Fibroblast of skin of back (primary cell): Measurements from ENCODE around the gene RIMKLB.
"Not testable (repeated sequence)": the region's sequence is repeated elsewhere in the genome, so short reads cannot be mapped to it uniquely, and the experiment has no call there.

Source experiments
- DNase-seq: peaks from one replicate; pipeline ENCODE4 v3.0.0-alpha.2; 2013

RIMKLB gene

GRCh38 chr12:8820676-8821407 is 123.1 kb downstream of the RIMKLB start:
- DNase-seq = not testable (repeated sequence)

- DNase-seq = no peak
Observed at GRCh38 chr12:8821591-8821990, 123.8 kb downstream of the RIMKLB start.

- DNase-seq = no peak
Observed at GRCh38 chr12:8822298-8822697, 124.5 kb downstream of the RIMKLB start, which contains the start of gene A2ML1. A2ML1 (plus strand) TSS chr12:8822621; CDS start chr12:8822652, 31 bp downstream.

- peak; percentile 19 for DNase-seq
Observed at GRCh38 chr12:8823565-8824300, 125.9 kb downstream of the RIMKLB start.

DNA sequence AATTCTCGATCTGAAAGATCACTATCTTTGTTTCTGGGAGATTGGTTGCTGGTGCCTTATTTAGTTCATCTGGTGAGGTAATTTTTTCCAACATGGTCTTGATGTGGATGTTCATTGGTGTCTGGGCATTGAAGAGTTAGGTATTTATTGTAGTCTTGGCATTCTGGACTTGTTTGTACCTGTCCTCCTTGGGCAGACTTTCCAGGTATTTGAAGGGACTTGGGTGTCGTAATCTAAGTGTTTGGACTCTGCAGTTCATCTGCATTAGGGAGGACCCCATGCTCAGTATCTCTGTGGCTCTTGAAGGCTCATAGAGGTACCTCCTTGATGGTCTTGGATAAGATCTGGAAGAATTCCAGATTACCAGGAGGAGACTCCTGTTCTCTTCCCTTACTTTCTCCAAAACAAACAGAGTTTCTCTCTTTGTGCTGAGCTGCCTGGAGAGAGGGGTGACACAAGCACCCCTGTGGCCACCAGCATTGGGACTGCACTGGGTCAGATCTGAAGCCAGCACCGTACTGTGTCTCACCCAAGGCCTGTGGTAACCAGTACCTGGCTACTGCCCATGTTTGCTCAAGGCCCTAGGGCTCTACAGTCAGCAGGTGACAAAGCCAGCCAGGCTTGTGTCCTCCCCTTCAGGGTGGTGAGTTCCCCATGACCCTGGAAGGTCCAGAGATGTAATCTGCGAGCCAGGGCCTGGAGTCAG is 129.9 kb downstream of the RIMKLB start:
- DNase-seq = no peak

DNA sequence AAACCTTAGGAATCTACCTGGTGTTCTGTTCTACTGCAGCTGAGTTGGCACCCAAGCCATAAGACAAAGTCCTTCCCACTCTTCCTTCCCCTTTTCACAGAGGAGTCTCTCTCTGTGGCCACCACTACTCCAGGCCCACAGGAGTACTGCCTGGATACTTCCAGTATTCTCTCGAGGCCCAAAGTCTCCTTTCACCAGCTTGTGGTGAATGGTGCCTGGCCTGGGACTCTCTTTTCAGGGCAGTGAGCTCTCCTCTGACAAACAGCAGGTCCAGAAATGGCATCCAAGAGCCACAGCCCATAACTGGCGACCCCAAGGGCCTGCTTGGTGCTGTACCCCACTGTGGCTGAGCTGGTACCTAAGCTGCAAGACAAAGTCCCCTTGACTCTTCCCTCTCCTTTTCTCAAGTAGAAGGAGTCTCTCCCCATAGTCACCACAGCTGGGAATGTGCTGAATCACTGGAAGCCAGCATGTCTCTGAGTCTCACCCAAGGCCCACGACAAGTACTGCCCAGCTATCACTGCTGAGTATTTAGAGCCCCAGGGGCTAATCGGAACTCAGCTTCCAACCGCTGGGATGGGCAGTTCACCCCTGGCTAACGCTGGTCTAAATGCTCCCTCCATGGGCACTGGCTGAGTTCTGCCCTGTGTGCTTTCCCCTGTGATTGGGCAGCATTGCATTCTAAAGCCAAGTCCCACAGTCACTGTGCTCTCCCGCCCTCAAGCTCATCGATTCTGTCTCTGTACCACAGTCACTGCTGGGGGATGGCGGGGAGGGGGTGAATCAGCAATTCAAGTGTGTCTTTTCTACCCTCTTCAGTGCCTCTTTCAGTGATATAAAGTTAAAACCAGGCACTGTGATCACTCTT is 130.7 kb downstream of the RIMKLB start:
- peak; percentile 7 for DNase-seq

DNA sequence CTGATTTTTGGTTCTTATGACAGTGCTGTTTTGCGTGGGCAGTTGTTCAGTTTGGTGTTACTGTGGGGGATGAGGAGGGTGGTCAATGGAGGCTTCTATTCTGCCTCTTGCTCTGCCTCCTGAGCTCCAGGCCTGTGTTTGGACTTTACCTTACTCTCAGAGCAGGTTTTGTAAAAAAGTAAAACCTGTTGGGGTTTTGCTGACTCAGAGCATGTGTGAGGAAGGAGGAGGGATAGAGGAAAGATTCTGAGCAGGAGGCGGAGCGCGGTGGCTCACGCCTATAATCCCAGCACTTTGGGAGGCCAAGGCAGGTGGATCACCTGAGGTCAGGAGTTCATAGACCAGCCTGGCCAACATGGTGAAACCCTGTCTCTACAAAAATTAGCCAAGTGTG is 131.3 kb downstream of the RIMKLB start:
- DNase-seq = no peak

- no peak for DNase-seq
Observed at GRCh38 chr12:8829621-8830020, 131.8 kb downstream of the RIMKLB start.

- DNase-seq = no peak
Observed at GRCh38 chr12:8831116-8831515, 133.3 kb downstream of the RIMKLB start.

GRCh38 chr12:8832500-8832899 is 134.7 kb downstream of the RIMKLB start:
- no peak for DNase-seq
